Fibroblast of lung (primary cell): ENCODE results near the gene PACC1. TPM values are rescaled to one million over a fixed set of nuclear protein-coding genes. Genes with fewer than 3 reads are reported as not detected.
A peak's percentile ranks its signal among the peaks of the same experiment; 100 is the strongest.

Experiments used
- DNase-seq, 2 donors: peaks; one replicate each; pipeline versions ENCODE4 v3.0.0 to v3.0.0-alpha.2; 2010; ENCODE audit warnings: low read depth in 2 of 2
- H2AFZ ChIP-seq: 2 replicates; pipeline ENCODE4 v1.5.1; 2012; ENCODE audit warnings: low read length, control low read depth, inconsistent platforms
- H3K27ac ChIP-seq: 2 replicates; pipeline ENCODE4 v1.5.1; 2011; ENCODE audit warnings: low read length, control low read depth; ENCODE audit not compliant: insufficient read depth
- H3K27me3 ChIP-seq: 2 replicates; pipeline ENCODE4 v1.5.1; 2011; ENCODE audit warnings: mild to moderate bottlenecking, low read length; ENCODE audit not compliant: control insufficient read depth, insufficient read depth
- H3K36me3 ChIP-seq: 2 replicates; pipeline ENCODE4 v1.5.1; 2011; ENCODE audit warnings: low read length; ENCODE audit not compliant: control insufficient read depth, insufficient read depth
- H3K4me1 ChIP-seq: 2 replicates; pipeline ENCODE4 v1.5.1; 2011; ENCODE audit warnings: low read length; ENCODE audit not compliant: control insufficient read depth, insufficient read depth; ENCODE audit errors: extremely low read depth
- H3K4me2 ChIP-seq: 2 replicates; pipeline ENCODE4 v1.5.1; 2011; ENCODE audit warnings: low read length, control low read depth; ENCODE audit not compliant: insufficient read depth; ENCODE audit errors: extremely low read depth
- H3K4me3 ChIP-seq, 4 experiments: fragments of 200-600 bp in 1 of 4; sonication (generic) in 1 of 4; replicated peaks in 1 of 4; 2 replicates each; pipeline ENCODE4 v1.5.1; 2011 to 2016; ENCODE audit warnings: low read length in 4 of 4, low read depth in 3 of 4, mild to moderate bottlenecking in 3 of 4, control low read depth in 2 of 4, inconsistent platforms in 1 of 4, mixed read lengths in 1 of 4; ENCODE audit not compliant: insufficient read depth in 1 of 4; ENCODE audit errors: control extremely low read depth in 1 of 4
- H3K79me2 ChIP-seq: 2 replicates; pipeline ENCODE4 v1.5.1; 2012; ENCODE audit warnings: mild to moderate bottlenecking, low read length, inconsistent platforms; ENCODE audit not compliant: control insufficient read depth, insufficient read depth
- H3K9ac ChIP-seq: 2 replicates; pipeline ENCODE4 v1.5.1; 2011; ENCODE audit warnings: mild to moderate bottlenecking, low read length, control low read depth; ENCODE audit not compliant: insufficient read depth
- H3K9me3 ChIP-seq: 2 replicates; pipeline ENCODE4 v1.5.1; 2012; ENCODE audit warnings: low read depth, low read length; ENCODE audit not compliant: control insufficient read depth, insufficient read depth
- H4K20me1 ChIP-seq: 2 replicates; pipeline ENCODE4 v1.5.1; 2011; ENCODE audit warnings: low read length; ENCODE audit not compliant: control insufficient read depth, insufficient read depth; ENCODE audit errors: extremely low read depth
- EZH2 ChIP-seq: IDR thresholded peaks from 2 replicates; pipeline ENCODE4 v1.5.1; 2012; ENCODE audit warnings: low read length, control low read depth, mild to moderate bottlenecking; ENCODE audit errors: missing control alignments
- polyA plus RNA-seq, 2 donors: library from polyadenylated mRNA; depleted of rRNA in 1 of 2; stranded (reverse) in 1 of 2; unstranded in 1 of 2; fragments of >200 nt; gene quantifications; 2 replicates each; pipeline ENCODE4 v1.2.1, GENCODE V29; 2011 to 2012; ENCODE audit warnings: missing spikeins in 1 of 2
- total RNA-seq: library from RNA; depleted of rRNA; stranded (reverse); fragments of >200 nt; gene quantifications from 2 replicates; pipeline ENCODE4 v1.2.1, GENCODE V29; 2014
- TF ChIP-seq, protein P1 (sequence below), 2 donors: IDR thresholded peaks in 1 of 2; conservative IDR thresholded peaks in 1 of 2; 1 replicate in 1 of 2; 2 replicates in 1 of 2; pipeline ENCODE4 v1.5.1; 2011 to 2012; ENCODE audit warnings: low read length in 2 of 2, control low read depth in 1 of 2, inconsistent platforms in 1 of 2, low read depth in 1 of 2, mild to moderate bottlenecking in 1 of 2

The PACC1 gene
- total and polyA plus RNA-seq, 2 donors (not counting 1 experiment from before 2014, with no cell fraction given), result 5.7 to 16.0 TPM

DNA sequence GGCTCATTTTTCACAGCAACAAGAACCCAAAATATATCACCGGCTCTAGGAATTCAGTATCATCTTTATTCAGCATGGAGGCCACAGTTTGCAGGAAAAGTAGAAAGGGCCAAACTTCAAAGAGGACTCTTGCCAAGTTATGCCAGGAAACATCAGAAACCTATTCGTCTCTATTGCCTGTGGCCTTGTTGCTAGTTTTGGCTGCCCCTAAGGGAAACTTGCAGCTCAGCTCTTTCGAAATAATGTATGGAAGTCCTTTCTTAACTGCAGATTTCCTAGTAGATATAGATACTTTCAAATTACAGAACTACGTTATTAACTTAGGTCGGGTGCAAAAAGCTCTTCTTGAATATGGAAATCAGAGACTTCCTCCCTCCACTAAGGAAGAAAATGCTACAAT, 13.8 kb upstream of the PACC1 start:
- Histone ChIP-seq H3K4me1 (no peaks in the 10 kb centered on the region), H3K27ac (no peak overlapping the region), H3K4me2 (no peak overlapping the region), H2AFZ (no peak overlapping the region), H3K9ac (no peak overlapping the region), H4K20me1 (no peaks in the 10 kb centered on the region), H3K4me3 (no peak overlapping the region), H3K79me2 (peaks cover 3% of the 10 kb centered on the region), H3K36me3 (no peaks in the 10 kb centered on the region), H3K27me3 (peaks cover 8% of the 10 kb centered on the region), H3K9me3 (no peaks in the 10 kb centered on the region)
- TF ChIP-seq, protein P1, sequence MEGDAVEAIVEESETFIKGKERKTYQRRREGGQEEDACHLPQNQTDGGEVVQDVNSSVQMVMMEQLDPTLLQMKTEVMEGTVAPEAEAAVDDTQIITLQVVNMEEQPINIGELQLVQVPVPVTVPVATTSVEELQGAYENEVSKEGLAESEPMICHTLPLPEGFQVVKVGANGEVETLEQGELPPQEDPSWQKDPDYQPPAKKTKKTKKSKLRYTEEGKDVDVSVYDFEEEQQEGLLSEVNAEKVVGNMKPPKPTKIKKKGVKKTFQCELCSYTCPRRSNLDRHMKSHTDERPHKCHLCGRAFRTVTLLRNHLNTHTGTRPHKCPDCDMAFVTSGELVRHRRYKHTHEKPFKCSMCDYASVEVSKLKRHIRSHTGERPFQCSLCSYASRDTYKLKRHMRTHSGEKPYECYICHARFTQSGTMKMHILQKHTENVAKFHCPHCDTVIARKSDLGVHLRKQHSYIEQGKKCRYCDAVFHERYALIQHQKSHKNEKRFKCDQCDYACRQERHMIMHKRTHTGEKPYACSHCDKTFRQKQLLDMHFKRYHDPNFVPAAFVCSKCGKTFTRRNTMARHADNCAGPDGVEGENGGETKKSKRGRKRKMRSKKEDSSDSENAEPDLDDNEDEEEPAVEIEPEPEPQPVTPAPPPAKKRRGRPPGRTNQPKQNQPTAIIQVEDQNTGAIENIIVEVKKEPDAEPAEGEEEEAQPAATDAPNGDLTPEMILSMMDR (conservative IDR thresholded peaks at IDR 0.05 in 1 of 2, IDR thresholded peaks at IDR 0.05 in 1 of 2; ENCODE audit: low read depth in 1 of 2, low read length in 2 of 2), result no peak
- TF ChIP-seq EZH2, result no peak
- peak in 1 of 2 donors; percentile 12 for DNase-seq

DNA sequence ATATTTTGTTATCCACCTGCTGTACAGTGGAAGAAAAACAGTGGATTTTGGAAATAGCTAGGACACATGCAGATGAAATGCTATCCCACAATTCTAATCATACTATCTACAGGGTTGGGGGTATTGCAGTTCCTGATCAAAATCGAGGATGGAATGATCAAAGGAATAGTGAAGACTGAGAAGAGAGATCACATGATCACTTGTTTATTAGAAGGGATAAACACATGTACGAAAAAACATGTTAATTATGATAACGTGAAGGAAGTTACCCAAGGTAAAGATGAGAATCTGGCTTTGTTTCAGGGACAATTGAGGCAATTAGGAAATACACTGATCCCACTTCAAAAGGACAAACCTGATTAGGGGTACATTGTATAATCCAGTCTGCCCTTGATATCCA, 9.2 kb upstream of the PACC1 start:
- no peak for DNase-seq
- no peak overlapping the region for H3K27ac ChIP-seq
- peaks cover 8% of the 10 kb centered on the region for H3K27me3 ChIP-seq
- no peak overlapping the region for H2AFZ ChIP-seq
- no peaks in the 10 kb centered on the region for H3K4me1 ChIP-seq
- H4K20me1 ChIP-seq, result no peaks in the 10 kb centered on the region
- no peak overlapping the region for H3K4me3 ChIP-seq
- no peak overlapping the region for H3K9ac ChIP-seq
- no peaks in the 10 kb centered on the region for H3K9me3 ChIP-seq
- H3K79me2 ChIP-seq, result no peaks in the 10 kb centered on the region
- H3K4me2 ChIP-seq, result no peak overlapping the region
- no peaks in the 10 kb centered on the region for H3K36me3 ChIP-seq
- TF ChIP-seq, protein P1 (conservative IDR thresholded peaks at IDR 0.05 in 1 of 2, IDR thresholded peaks at IDR 0.05 in 1 of 2; ENCODE audit: low read depth in 1 of 2, low read length in 2 of 2), result no peak
- TF ChIP-seq EZH2, result no peak

DNA sequence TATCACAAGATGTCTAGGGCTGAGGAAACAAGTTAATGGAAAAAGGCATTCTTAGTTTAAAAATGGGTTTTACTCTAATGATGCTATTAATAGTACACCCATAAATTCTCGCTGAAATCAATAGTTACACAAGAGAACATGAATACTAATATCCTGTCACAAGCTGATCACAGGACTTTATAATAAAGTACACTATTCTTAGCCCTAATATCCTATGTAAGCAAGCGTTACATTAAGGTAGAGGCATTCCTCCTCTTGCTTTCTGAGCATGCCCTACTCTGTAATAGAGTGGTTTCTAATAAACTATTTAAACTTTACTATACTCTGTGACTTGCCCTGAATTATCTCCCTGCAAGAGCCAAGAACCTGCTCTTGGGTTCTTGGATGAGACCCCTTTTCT, 6.5 kb upstream of the PACC1 start:
- Histone ChIP-seq H3K27me3 (peaks cover 8% of the 10 kb centered on the region), H2AFZ (no peak overlapping the region), H4K20me1 (no peaks in the 10 kb centered on the region), H3K4me1 (no peaks in the 10 kb centered on the region), H3K36me3 (no peaks in the 10 kb centered on the region), H3K79me2 (no peaks in the 10 kb centered on the region), H3K4me3 (no peak overlapping the region), H3K9ac (no peak overlapping the region), H3K9me3 (no peaks in the 10 kb centered on the region), H3K4me2 (no peak overlapping the region), H3K27ac (no peak overlapping the region)
- TF ChIP-seq EZH2, result no peak
- TF ChIP-seq, protein P1 (conservative IDR thresholded peaks at IDR 0.05 in 1 of 2, IDR thresholded peaks at IDR 0.05 in 1 of 2; ENCODE audit: low read depth in 1 of 2, low read length in 2 of 2), result no peak
- DNase-seq, result no peak
